CD4-positive, CD25-positive, alpha-beta regulatory T cell (primary cell): ENCODE measurements around the gene BMP8B. TPM values are rescaled to one million over a fixed set of nuclear protein-coding genes. Genes with fewer than 3 reads are reported as not detected.

Experiments
- ATAC-seq, 2 donors: fragments of 150-1000 bp; cut with Tn5 transposase; one replicate each; pipeline ENCODE4 v1.10.0; 2021; ENCODE audit warnings: low read depth in 2 of 2, moderate number of reproducible peaks in 2 of 2, moderate library complexity in 1 of 2
- DNase-seq, 3 donors: peaks; one replicate each; pipeline versions ENCODE4 v3.0.0 to v3.0.0-alpha.2; 2012 to 2022; ENCODE audit warnings: mixed read lengths in 1 of 3
- H3K27ac ChIP-seq: one replicate; pipeline ENCODE4 v1.7.0; 2013; ENCODE audit warnings: mild to moderate bottlenecking, low read length; ENCODE audit not compliant: insufficient read depth, poor library complexity, severe bottlenecking
- H3K27me3 ChIP-seq: one replicate; pipeline ENCODE4 v1.7.0; 2013; ENCODE audit warnings: low read length; ENCODE audit not compliant: control insufficient read depth, insufficient read depth
- H3K36me3 ChIP-seq: one replicate; pipeline ENCODE4 v1.7.0; 2013; ENCODE audit warnings: mild to moderate bottlenecking, low read length, moderate library complexity; ENCODE audit not compliant: control insufficient read depth, insufficient read depth
- H3K4me1 ChIP-seq: 2 replicates; pipeline ENCODE4 v1.7.0; 2013; ENCODE audit warnings: mild to moderate bottlenecking, low read length; ENCODE audit not compliant: insufficient read depth, control insufficient read depth, poor library complexity, severe bottlenecking
- H3K4me3 ChIP-seq: one replicate; pipeline ENCODE4 v1.7.0; 2013; ENCODE audit warnings: low read depth, mild to moderate bottlenecking, low read length, moderate library complexity
- H3K9me3 ChIP-seq, 2 experiments: 1 replicate in 1 of 2; 2 replicates in 1 of 2; pipeline ENCODE4 v1.7.0; 2013; ENCODE audit warnings: low read length in 2 of 2, mild to moderate bottlenecking in 1 of 2, moderate library complexity in 1 of 2; ENCODE audit not compliant: control insufficient read depth in 2 of 2
- H3K27ac Mint-ChIP-seq, 3 donors: one replicate each; pipeline ENCODE4 v1.8.0; 2020 to 2022; ENCODE audit warnings: mild to moderate bottlenecking in 3 of 3, mixed read lengths in 3 of 3, moderate library complexity in 2 of 3
- H3K27me3 Mint-ChIP-seq: one replicate; pipeline ENCODE4 v1.8.0; 2022; ENCODE audit warnings: mild to moderate bottlenecking, mixed read lengths
- H3K36me3 Mint-ChIP-seq: one replicate; pipeline ENCODE4 v1.8.0; 2020; ENCODE audit warnings: mixed read lengths
- H3K4me1 Mint-ChIP-seq, 4 donors: one replicate each; pipeline ENCODE4 v1.8.0; 2020 to 2022; ENCODE audit warnings: mixed read lengths in 4 of 4, mild to moderate bottlenecking in 1 of 4
- H3K4me3 Mint-ChIP-seq, 4 donors: one replicate each; pipeline ENCODE4 v1.8.0; 2020 to 2022; ENCODE audit warnings: mild to moderate bottlenecking in 4 of 4, mixed read lengths in 4 of 4, moderate library complexity in 3 of 4
- H3K9me3 Mint-ChIP-seq, 7 donors: one replicate each; pipeline ENCODE4 v1.8.0; 2020 to 2022; ENCODE audit warnings: mixed read lengths in 7 of 7, mild to moderate bottlenecking in 3 of 7, moderate library complexity in 2 of 7
- polyA plus RNA-seq, 4 donors: library from polyadenylated mRNA; unstranded; fragments of 300-500 nt; fragmentation: Illumina TruSeq; gene quantifications; one replicate each; pipeline ENCODE4 v1.2.3, GENCODE V29; 2021
- total RNA-seq: library from RNA; stranded (reverse); gene quantifications from one replicate; pipeline ENCODE4 v1.2.3, GENCODE V29; 2022

BMP8B gene
- total and polyA plus RNA-seq, 5 donors from 2014 or later, result 0.05 to 0.39 (median 0.10) TPM; not detected in 1

DNA sequence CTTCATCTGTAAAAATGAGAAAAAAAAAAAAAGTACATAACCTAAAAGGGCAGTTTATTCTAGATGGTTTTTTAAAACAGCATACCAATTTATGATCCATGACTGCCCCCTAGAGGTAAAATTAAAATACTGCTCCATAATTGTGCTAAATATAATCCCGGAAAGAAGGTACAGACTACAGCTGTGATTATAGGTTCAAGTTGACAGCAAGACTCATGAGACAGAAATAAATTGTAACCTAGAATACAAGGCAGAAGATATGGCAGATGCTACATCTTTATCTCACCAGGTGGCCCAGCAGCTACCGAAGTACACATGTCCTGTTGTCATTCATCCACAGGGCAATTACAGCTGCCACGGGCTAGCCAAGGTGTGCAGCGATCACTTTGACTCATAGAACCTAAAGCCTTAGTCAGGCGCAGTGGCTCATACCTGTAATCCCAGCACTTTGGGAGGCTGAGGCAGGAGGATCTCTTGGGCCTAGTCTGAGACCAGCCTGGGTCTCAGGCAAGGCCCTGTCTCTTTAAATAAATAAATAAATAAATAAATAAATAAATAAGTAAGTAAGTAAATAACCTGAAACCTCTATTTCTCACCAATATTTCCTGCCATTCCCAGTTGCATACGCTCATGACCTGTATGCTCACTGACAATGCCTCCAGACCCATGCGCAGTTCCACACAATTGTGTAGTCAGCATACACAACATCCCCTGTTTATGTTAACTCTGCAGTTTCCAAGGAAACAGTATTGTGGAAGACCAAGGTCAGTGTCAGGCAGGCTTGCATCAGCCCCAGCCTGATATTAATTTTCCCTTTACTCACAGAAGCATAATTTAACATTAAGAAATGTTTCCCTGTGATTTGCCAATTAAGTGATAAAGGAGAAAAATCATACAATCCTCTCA, 68.3 kb downstream of the BMP8B start:
- DNase-seq, result peak in 2 of 3 donors; percentile 75 to 79
- H3K4me3 Mint-ChIP-seq, result no peak overlapping the region

DNA sequence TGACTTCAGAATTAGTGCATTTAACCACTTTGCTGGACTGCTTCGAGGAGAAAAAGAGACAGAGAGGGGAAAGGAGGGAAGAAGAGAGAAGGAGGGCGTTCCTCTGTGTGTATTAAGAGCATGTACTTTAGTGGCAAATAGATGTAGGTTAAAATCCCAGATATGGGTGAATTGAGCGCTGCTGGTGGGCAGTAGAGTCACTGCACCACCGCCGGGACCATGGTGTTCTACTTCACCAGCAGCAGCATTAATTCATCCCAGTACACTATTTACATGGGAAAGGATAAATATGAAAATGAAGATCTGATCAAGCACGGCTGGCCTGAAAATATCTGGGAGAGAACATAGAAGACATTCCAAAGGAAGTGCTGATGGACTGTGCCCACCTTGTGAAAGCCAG, 70.9 kb downstream of the BMP8B start:
- no peaks in the 10 kb centered on the region for H3K4me1 ChIP-seq
- H3K27ac ChIP-seq, result no peak overlapping the region
- H3K4me3 Mint-ChIP-seq, result no peak overlapping the region
- peaks cover 47% of the 10 kb centered on the region for H3K27me3 Mint-ChIP-seq
- H3K27me3 ChIP-seq, result peaks cover 27% of the 10 kb centered on the region
- no peak overlapping the region for H3K4me3 ChIP-seq
- H3K4me1 Mint-ChIP-seq, result no peaks in the 10 kb centered on the region
- H3K27ac Mint-ChIP-seq, result no peak overlapping the region
- no peaks in the 10 kb centered on the region for H3K9me3 Mint-ChIP-seq
- no peak for ATAC-seq
- no peaks in the 10 kb centered on the region for H3K36me3 Mint-ChIP-seq
- H3K36me3 ChIP-seq, result no peaks in the 10 kb centered on the region
- no peak for DNase-seq
- no peaks in the 10 kb centered on the region for H3K9me3 ChIP-seq

More for the DNA sequence above, 68.3 kb downstream of the BMP8B start:
- no peaks in the 10 kb centered on the region for H3K36me3 Mint-ChIP-seq
- H3K4me1 Mint-ChIP-seq, result no peaks in the 10 kb centered on the region
- peaks cover 28% of the 10 kb centered on the region for H3K27me3 ChIP-seq
- H3K4me1 ChIP-seq, result no peaks in the 10 kb centered on the region
- no peaks in the 10 kb centered on the region for H3K36me3 ChIP-seq
- no peaks in the 10 kb centered on the region for H3K9me3 Mint-ChIP-seq
- ATAC-seq, result peak; percentile 71 to 77
- H3K4me3 ChIP-seq, result no peak overlapping the region
- H3K27ac Mint-ChIP-seq, result no peak overlapping the region
- no peak overlapping the region for H3K27ac ChIP-seq
- H3K27me3 Mint-ChIP-seq, result peaks cover 58% of the 10 kb centered on the region
- H3K9me3 ChIP-seq, result no peaks in the 10 kb centered on the region

DNA sequence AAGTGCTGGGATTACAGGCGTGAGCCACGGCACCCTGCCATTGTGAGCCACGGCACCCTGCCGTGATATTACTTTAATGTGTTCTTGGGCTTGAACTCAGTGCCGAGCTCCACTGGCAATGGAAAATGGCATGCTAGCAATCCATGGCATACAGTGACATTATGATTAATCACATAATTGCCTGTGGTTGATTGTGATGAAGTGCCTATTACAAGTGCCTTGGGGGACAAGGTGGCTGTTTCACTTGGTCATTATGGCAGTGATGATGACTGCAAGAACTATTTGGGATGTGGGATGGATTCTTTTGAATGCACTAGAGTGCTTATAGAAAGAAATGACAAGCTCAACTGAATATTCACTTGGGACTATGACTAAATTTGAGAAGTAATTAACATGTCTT, 75.1 kb downstream of the BMP8B start:
- DNase-seq, result no peak
- Mint-ChIP-seq H3K4me3 (no peak overlapping the region), H3K9me3 (no peaks in the 10 kb centered on the region), H3K36me3 (peaks cover 3% of the 10 kb centered on the region), H3K27me3 (peaks cover 38% of the 10 kb centered on the region), H3K27ac (no peak overlapping the region), H3K4me1 (no peaks in the 10 kb centered on the region)
- Histone ChIP-seq H3K9me3 (no peaks in the 10 kb centered on the region), H3K27me3 (peaks cover 25% of the 10 kb centered on the region), H3K4me3 (no peak overlapping the region), H3K4me1 (no peaks in the 10 kb centered on the region), H3K27ac (no peak overlapping the region), H3K36me3 (no peaks in the 10 kb centered on the region)
- ATAC-seq, result no peak

DNA sequence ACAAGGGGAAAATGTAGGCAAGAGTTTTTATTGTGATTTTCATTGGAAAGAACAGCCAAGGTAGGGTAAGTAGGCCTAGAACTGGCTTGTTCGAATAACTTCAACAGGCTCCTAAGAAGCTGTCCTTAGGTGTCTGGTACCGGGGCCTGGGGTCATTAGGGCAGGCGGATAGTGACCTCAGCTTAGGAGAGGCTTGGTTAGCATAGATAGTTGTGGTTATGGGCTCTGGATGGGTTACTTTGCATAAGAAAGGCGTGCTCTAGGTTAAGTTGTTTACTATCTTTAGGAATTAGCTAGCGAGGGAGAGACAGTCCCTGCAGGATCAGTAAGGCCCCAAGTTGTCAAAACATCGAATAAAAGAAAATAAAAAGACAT, 76.7 kb downstream of the BMP8B start:
- Mint-ChIP-seq H3K36me3 (peaks cover 3% of the 10 kb centered on the region), H3K27ac (peak overlapping the region in 1 of 3 donors; percentile 27), H3K9me3 (no peaks in the 10 kb centered on the region), H3K4me3 (no peak overlapping the region), H3K27me3 (peaks cover 29% of the 10 kb centered on the region), H3K4me1 (no peaks in the 10 kb centered on the region)
- no peaks in the 10 kb centered on the region for H3K36me3 ChIP-seq
- no peak overlapping the region for H3K27ac ChIP-seq
- peaks cover 13% of the 10 kb centered on the region for H3K27me3 ChIP-seq
- no peaks in the 10 kb centered on the region for H3K9me3 ChIP-seq
- no peaks in the 10 kb centered on the region for H3K4me1 ChIP-seq
- no peak for DNase-seq
- no peak overlapping the region for H3K4me3 ChIP-seq
- ATAC-seq, result no peak

DNA sequence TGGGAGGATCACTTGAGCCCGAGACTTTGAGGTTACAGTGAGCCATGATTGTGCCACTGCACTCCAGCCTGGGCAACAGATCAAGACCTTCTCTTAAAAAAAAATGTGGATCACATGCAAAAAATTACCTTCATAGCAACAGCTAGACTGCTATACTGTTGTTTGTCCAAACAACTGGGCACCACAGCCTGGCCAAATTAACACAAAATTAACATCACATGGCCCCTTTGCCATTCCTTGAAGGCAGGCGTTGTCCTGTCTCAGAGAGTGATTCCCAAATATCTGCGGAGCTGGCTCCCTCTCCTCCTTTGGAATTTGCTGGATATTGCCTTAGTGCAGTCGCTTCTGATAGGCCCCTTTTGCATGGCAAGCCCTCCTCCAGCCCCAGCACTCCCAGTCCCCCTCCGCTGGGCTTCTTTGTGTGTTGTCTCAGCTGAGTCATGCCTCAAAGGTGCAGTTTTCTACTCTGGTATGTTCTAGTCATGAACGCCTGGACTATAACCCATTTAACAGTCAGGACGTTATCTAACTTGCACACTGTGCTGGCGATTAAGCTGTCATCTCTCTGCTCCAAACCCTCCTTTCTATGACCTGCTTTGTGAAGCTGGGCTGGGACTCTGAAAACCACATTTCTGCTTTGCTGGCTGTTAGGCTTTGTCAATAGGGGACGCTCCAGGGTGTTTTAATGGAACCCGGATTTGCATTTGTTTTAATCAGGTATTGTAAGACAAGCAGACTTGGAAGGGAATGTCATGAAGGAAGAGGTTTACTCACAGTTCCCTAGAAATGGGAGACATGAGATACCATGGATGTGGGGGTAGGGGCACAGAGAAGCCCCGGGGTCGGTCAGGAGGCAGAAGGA, 77.3 kb downstream of the BMP8B start:
- Histone ChIP-seq H3K36me3 (no peaks in the 10 kb centered on the region), H3K27ac (no peak overlapping the region), H3K4me3 (no peak overlapping the region), H3K27me3 (peaks cover 6% of the 10 kb centered on the region), H3K9me3 (no peaks in the 10 kb centered on the region), H3K4me1 (no peaks in the 10 kb centered on the region)
- Mint-ChIP-seq H3K4me3 (no peak overlapping the region), H3K9me3 (no peaks in the 10 kb centered on the region), H3K36me3 (peaks cover 3% of the 10 kb centered on the region), H3K27me3 (peaks cover 27% of the 10 kb centered on the region), H3K27ac (no peak overlapping the region), H3K4me1 (no peaks in the 10 kb centered on the region)
- ATAC-seq (no peak), DNase-seq (no peak)

DNA sequence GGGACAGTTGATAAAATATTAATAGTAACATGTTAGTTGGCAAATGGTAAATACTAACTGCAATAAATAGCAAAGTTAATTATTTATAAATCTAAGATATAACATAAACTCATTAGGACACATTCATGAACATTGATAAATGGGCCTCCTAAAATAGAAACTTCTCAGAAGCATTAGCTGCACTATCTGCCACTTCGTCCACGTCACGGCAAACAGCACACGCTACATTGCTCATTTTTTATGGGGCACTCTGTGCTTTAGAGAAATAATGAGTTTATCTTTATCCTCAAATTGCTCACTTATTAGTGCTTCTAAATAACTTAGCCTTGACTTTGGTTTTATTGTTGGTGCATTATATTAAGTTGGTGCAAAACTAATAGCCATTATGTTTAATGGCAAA, 81.2 kb downstream of the BMP8B start:
- Histone ChIP-seq H3K4me3 (no peak overlapping the region), H3K27ac (no peak overlapping the region), H3K27me3 (peaks cover 3% of the 10 kb centered on the region), H3K36me3 (no peaks in the 10 kb centered on the region), H3K9me3 (no peaks in the 10 kb centered on the region), H3K4me1 (no peaks in the 10 kb centered on the region)
- Mint-ChIP-seq H3K36me3 (peaks cover 3% of the 10 kb centered on the region), H3K4me1 (no peaks in the 10 kb centered on the region), H3K9me3 (no peaks in the 10 kb centered on the region), H3K4me3 (no peak overlapping the region), H3K27ac (no peak overlapping the region), H3K27me3 (peaks cover 21% of the 10 kb centered on the region)
- DNase-seq (no peak), ATAC-seq (no peak)
